NCI-H1436 treated with DMSO at 0.1 percent for 48 hours (cell line): ENCODE data around the gene AIMP2.
"Not testable (repeated sequence)": the region's sequence is repeated elsewhere in the genome, so short reads cannot be mapped to it uniquely, and the experiment has no call there.

Source experiments
- DNase-seq: peaks from one replicate; lab custom pipeline; 2025; lab: John Stamatoyannopoulos, UW

The AIMP2 gene

GRCh38 chr7:6008668-6009611, at the start of gene AIMP2, which contains the start of gene PMS2:
AIMP2 (plus strand) TSS chr7:6009272; CDS start chr7:6009364, 92 bp downstream.
PMS2 (minus strand) TSS chr7:6009049; CDS start chr7:6009019, 30 bp downstream.
- peak; percentile 91 for DNase-seq

GRCh38 chr7:5963205-5963604, 45.9 kb upstream of the AIMP2 start:
- DNase-seq, result not testable (repeated sequence)

GRCh38 chr7:5963810-5964209, 45.3 kb upstream of the AIMP2 start:
- not testable (repeated sequence) for DNase-seq

GRCh38 chr7:5970347-5970911, 38.6 kb upstream of the AIMP2 start, which contains the start of gene RSPH10B:
RSPH10B (minus strand) TSS chr7:5970689; CDS start chr7:5967116, 3,573 bp downstream.
- DNase-seq, result not testable (repeated sequence)

GRCh38 chr7:5973580-5973979, 35.5 kb upstream of the AIMP2 start:
- DNase-seq, result not testable (repeated sequence)

- not testable (repeated sequence) for DNase-seq
Observed at GRCh38 chr7:5979680-5980314, 29.3 kb upstream of the AIMP2 start.

- DNase-seq, result not testable (repeated sequence)
Observed at GRCh38 chr7:5987061-5987460, 22.0 kb upstream of the AIMP2 start.

- no peak for DNase-seq
Observed at GRCh38 chr7:5997210-5997808, 11.8 kb upstream of the AIMP2 start.

- no peak for DNase-seq
Observed at GRCh38 chr7:6007386-6007785, 1.7 kb upstream of the AIMP2 start.

- DNase-seq, result not testable (repeated sequence)
Observed at GRCh38 chr7:6007835-6008590, 1.1 kb upstream of the AIMP2 start.

GRCh38 chr7:6010370-6010769, 1.3 kb downstream of the AIMP2 start:
- DNase-seq, result not testable (repeated sequence)

GRCh38 chr7:6011541-6011940, 2.5 kb downstream of the AIMP2 start:
- DNase-seq, result no peak

GRCh38 chr7:6012355-6013104, 3.5 kb downstream of the AIMP2 start:
- DNase-seq, result no peak

GRCh38 chr7:6015917-6016652, 7.0 kb downstream of the AIMP2 start:
- DNase-seq, result no peak

- no peak for DNase-seq
Observed at GRCh38 chr7:6016653-6016966, 7.5 kb downstream of the AIMP2 start.

- DNase-seq, result no peak
Observed at GRCh38 chr7:6020371-6021286, 11.6 kb downstream of the AIMP2 start.

GRCh38 chr7:6022707-6023106, 13.6 kb downstream of the AIMP2 start:
- no peak for DNase-seq

GRCh38 chr7:6023974-6024435, 14.9 kb downstream of the AIMP2 start:
- no peak for DNase-seq
